H1 (cell line): ENCODE results near the gene LPCAT1. TPM values are rescaled to one million over a fixed set of nuclear protein-coding genes. Genes with fewer than 3 reads are reported as not detected.

Experiments
- CTCF ChIA-PET: fragments of 300-600 bp; sonication (Branson Sonifier 250); formaldehyde crosslinking; loops from one replicate; lab custom pipeline; 2021; ENCODE audit not compliant: partially characterized antibody; lab: Charles Lee
- POLR2A ChIA-PET: fragments of 300-600 bp; sonication (Branson Sonifier 250); formaldehyde crosslinking; loops from one replicate; lab custom pipeline; 2021; ENCODE audit warnings: inconsistent platforms; ENCODE audit not compliant: partially characterized antibody; lab: Charles Lee
- DNase-seq, 2 experiments: peaks; one replicate each; pipeline versions ENCODE4 v3.0.0 to v3.0.0-alpha.2; 2010 to 2022; ENCODE audit warnings: low spot score in 2 of 2, low read depth in 1 of 2, mixed read lengths in 1 of 2
- FAIRE-seq: peaks from 2 replicates; lab custom pipeline; 2011; peaks lifted over from hg19 to GRCh38; lab: Jason Lieb, UNC
- H2AFZ ChIP-seq: 2 replicates; pipeline ENCODE4 v1.8.1; 2012; ENCODE audit warnings: low read length, inconsistent platforms
- H2AK5ac ChIP-seq: 2 replicates; pipeline ENCODE4 v1.6.1; 2013; ENCODE audit warnings: low read depth, low read length
- H2BK120ac ChIP-seq: replicated peaks from 2 replicates; pipeline ENCODE3; 2013; ENCODE audit warnings: low read depth, low read length, inconsistent platforms
- H2BK12ac ChIP-seq: 2 replicates; pipeline ENCODE4 v1.6.1; 2013; ENCODE audit warnings: low read depth, low read length
- H2BK15ac ChIP-seq: 2 replicates; pipeline ENCODE4 v1.6.1; 2013; ENCODE audit warnings: low read length
- H2BK20ac ChIP-seq: 2 replicates; pipeline ENCODE4 v1.6.1; 2013; ENCODE audit warnings: low read length
- H2BK5ac ChIP-seq: 2 replicates; pipeline ENCODE4 v1.6.1; 2013; ENCODE audit warnings: low read depth, low read length
- H3K14ac ChIP-seq: 2 replicates; pipeline ENCODE4 v1.6.1; 2013; ENCODE audit warnings: inconsistent platforms; ENCODE audit not compliant: insufficient read length
- H3K18ac ChIP-seq: 2 replicates; pipeline ENCODE4 v1.6.1; 2013; ENCODE audit warnings: low read length; ENCODE audit errors: extremely low read depth
- H3K23ac ChIP-seq: 2 replicates; pipeline ENCODE4 v1.6.1; 2013; ENCODE audit warnings: inconsistent platforms; ENCODE audit not compliant: insufficient read length
- H3K23me2 ChIP-seq: 2 replicates; pipeline ENCODE4 v1.6.1; 2013; ENCODE audit warnings: low read depth, low read length
- H3K27ac ChIP-seq: 2 replicates; pipeline ENCODE4 v1.6.1; 2011; ENCODE audit warnings: low read depth, low read length, inconsistent platforms
- H3K27me3 ChIP-seq, 4 experiments: replicated peaks in 1 of 4; 1 replicate in 1 of 4; 2 replicates in 3 of 4; pipeline versions ENCODE4 v1.6.1 to v1.8.1; 2011 to 2013; ENCODE audit warnings: low read length in 3 of 4, mild to moderate bottlenecking in 3 of 4, inconsistent platforms in 2 of 4, mixed read lengths in 2 of 4, moderate library complexity in 1 of 4; ENCODE audit not compliant: control insufficient read depth in 3 of 4, insufficient read depth in 3 of 4; ENCODE audit errors: extremely low read depth in 1 of 4
- H3K36me3 ChIP-seq, 4 experiments: 2 replicates each; pipeline versions ENCODE4 v1.6.1 to v1.8.1; 2011 to 2013; ENCODE audit warnings: mild to moderate bottlenecking in 4 of 4, low read length in 3 of 4, moderate library complexity in 2 of 4, control low read depth in 1 of 4, inconsistent platforms in 1 of 4; ENCODE audit not compliant: insufficient read depth in 4 of 4, control insufficient read depth in 2 of 4
- H3K4ac ChIP-seq: replicated peaks from 2 replicates; pipeline ENCODE3; 2013; ENCODE audit warnings: low read length, low read depth, mixed read lengths, inconsistent platforms; ENCODE audit not compliant: insufficient read length
- H3K4me1 ChIP-seq, 4 experiments: replicated peaks in 1 of 4; 1 replicate in 1 of 4; 2 replicates in 3 of 4; pipeline versions ENCODE4 v1.6.1 to v1.8.1; 2011 to 2013; ENCODE audit warnings: low read length in 3 of 4, inconsistent platforms in 2 of 4, mixed read lengths in 1 of 4; ENCODE audit not compliant: insufficient read depth in 4 of 4, control insufficient read depth in 3 of 4
- H3K4me2 ChIP-seq, 2 experiments: 2 replicates each; pipeline versions ENCODE4 v1.6.1 to v1.8.1; 2011 to 2013; ENCODE audit warnings: low read depth in 2 of 2, low read length in 2 of 2, control low read depth in 1 of 2, inconsistent platforms in 1 of 2, mild to moderate bottlenecking in 1 of 2; ENCODE audit not compliant: insufficient read depth in 1 of 2
- H3K4me3 ChIP-seq, 4 experiments: fragments of 200-600, 300-600 bp in 1 of 4; sonication (generic), shearing (Covaris generic), sonication (Bioruptor Twin) in 1 of 4; 2 replicates each; pipeline versions ENCODE4 v1.5.1 to v1.8.1; 2011 to 2016; ENCODE audit warnings: low read length in 4 of 4, low read depth in 3 of 4, control low read depth in 2 of 4, inconsistent platforms in 2 of 4, mild to moderate bottlenecking in 2 of 4, mixed read lengths in 1 of 4, moderate library complexity in 1 of 4; ENCODE audit not compliant: insufficient read depth in 2 of 4; ENCODE audit errors: extremely low read depth in 1 of 4
- H3K56ac ChIP-seq: replicated peaks from 2 replicates; pipeline ENCODE3; 2013; ENCODE audit warnings: low read depth, mild to moderate bottlenecking, mixed read lengths, low read length, inconsistent platforms; ENCODE audit not compliant: insufficient read length
- H3K79me1 ChIP-seq: 2 replicates; pipeline ENCODE4 v1.6.1; 2013; ENCODE audit warnings: low read depth, low read length, control low read depth
- H3K79me2 ChIP-seq, 2 experiments: 2 replicates each; pipeline versions ENCODE4 v1.6.1 to v1.8.1; 2012 to 2013; ENCODE audit warnings: low read length in 2 of 2, mild to moderate bottlenecking in 2 of 2, inconsistent platforms in 1 of 2; ENCODE audit not compliant: insufficient read depth in 2 of 2, control insufficient read depth in 1 of 2
- H3K9ac ChIP-seq, 4 experiments: replicated peaks in 1 of 4; 1 replicate in 1 of 4; 2 replicates in 3 of 4; pipeline versions ENCODE4 v1.6.1 to v1.8.1; 2011 to 2013; ENCODE audit warnings: low read depth in 3 of 4, low read length in 3 of 4, control low read depth in 2 of 4, mild to moderate bottlenecking in 2 of 4, moderate library complexity in 2 of 4, inconsistent platforms in 1 of 4; ENCODE audit errors: extremely low read depth in 1 of 4
- H3K9me3 ChIP-seq, 2 experiments: 2 replicates each; pipeline versions ENCODE4 v1.6.1 to v1.8.1; 2012 to 2013; ENCODE audit warnings: mild to moderate bottlenecking in 2 of 2, moderate library complexity in 2 of 2, control low read depth in 1 of 2, inconsistent platforms in 1 of 2, low read depth in 1 of 2, low read length in 1 of 2, mixed read lengths in 1 of 2; ENCODE audit not compliant: insufficient read depth in 2 of 2
- H4K20me1 ChIP-seq, 2 experiments: replicated peaks in 1 of 2; 2 replicates each; pipeline versions ENCODE3 to v1.8.1; 2011 to 2013; ENCODE audit warnings: inconsistent platforms in 2 of 2, low read length in 2 of 2, mild to moderate bottlenecking in 1 of 2; ENCODE audit not compliant: insufficient read depth in 2 of 2, control insufficient read depth in 1 of 2
- H4K5ac ChIP-seq: 2 replicates; pipeline ENCODE4 v1.6.1; 2013; ENCODE audit warnings: low read length, low read depth, mixed read lengths, inconsistent platforms; ENCODE audit not compliant: insufficient read length
- H4K8ac ChIP-seq: 2 replicates; pipeline ENCODE4 v1.8.0; 2013; ENCODE audit warnings: mild to moderate bottlenecking, moderate library complexity, low read length, inconsistent platforms; ENCODE audit not compliant: insufficient read depth; ENCODE audit errors: extremely low read depth
- H4K91ac ChIP-seq: replicated peaks from 2 replicates; pipeline ENCODE3; 2013; ENCODE audit warnings: low read length, mixed read lengths, inconsistent platforms; ENCODE audit not compliant: insufficient read length
- ATF3 ChIP-seq: IDR thresholded peaks from 2 replicates; pipeline ENCODE4 v1.6.1; 2011; ENCODE audit warnings: low read depth, mild to moderate bottlenecking, low read length; ENCODE audit not compliant: insufficient read depth
- BRCA1 ChIP-seq: IDR thresholded peaks from 2 replicates; pipeline ENCODE4 v1.6.1; 2012; ENCODE audit warnings: low read depth, low read length, improper control_type of control experiment
- CEBPB ChIP-seq: IDR thresholded peaks from 2 replicates; pipeline ENCODE4 v1.6.1; 2012; ENCODE audit warnings: low read depth, low read length
- CTBP2 ChIP-seq: IDR thresholded peaks from 2 replicates; pipeline ENCODE4 v1.7.0; 2011; ENCODE audit warnings: borderline replicate concordance, mild to moderate bottlenecking, moderate library complexity, mixed read lengths, low read length; ENCODE audit not compliant: insufficient read depth, insufficient read length
- HDAC2 ChIP-seq, 2 experiments: fragments of 300-600 bp in 1 of 2; sonication (generic) in 1 of 2; IDR thresholded peaks; 2 replicates each; pipeline ENCODE4 v1.6.1; 2011 to 2012; ENCODE audit warnings: low read depth in 2 of 2, low read length in 2 of 2, mild to moderate bottlenecking in 2 of 2, moderate library complexity in 2 of 2, borderline replicate concordance in 1 of 2, inconsistent platforms in 1 of 2
- HDAC6 ChIP-seq: IDR thresholded peaks from one replicate; pipeline ENCODE4 v1.7.1; 2012; ENCODE audit warnings: low read depth, mild to moderate bottlenecking, inconsistent platforms, low read length, moderate library complexity
- MAFK ChIP-seq: IDR thresholded peaks from 2 replicates; pipeline ENCODE4 v1.6.1; 2012; ENCODE audit warnings: low read depth, mild to moderate bottlenecking, improper control_type of control experiment, low read length
- RAD21 ChIP-seq, 2 experiments: IDR thresholded peaks in 1 of 2; conservative IDR thresholded peaks in 1 of 2; 2 replicates each; pipeline ENCODE4 v1.6.1; 2011; ENCODE audit warnings: low read depth in 2 of 2, low read length in 2 of 2, improper control_type of control experiment in 1 of 2, inconsistent platforms in 1 of 2, mild to moderate bottlenecking in 1 of 2, moderate library complexity in 1 of 2
- RFX5 ChIP-seq: IDR thresholded peaks from 2 replicates; pipeline ENCODE4 v1.6.1; 2011; ENCODE audit warnings: low read depth, low read length, improper control_type of control experiment, borderline replicate concordance
- TCF12 ChIP-seq: IDR thresholded peaks from 2 replicates; pipeline ENCODE4 v1.6.1; 2011; ENCODE audit warnings: low read depth, mild to moderate bottlenecking, low read length
- WGBS, 2 experiments: shearing (Covaris generic) in 1 of 2; methylation state at CpG; one replicate each; pipeline versions ENCODE4 v1.1.6 to v1.1.7; 2013 to 2015; ENCODE audit warnings: low lambda C conversion rate in 2 of 2, mixed read lengths in 2 of 2, inconsistent platforms in 1 of 2, low coverage in 1 of 2, missing lambda C conversion rate in 1 of 2; ENCODE audit not compliant: insufficient replicate concordance in 2 of 2, insufficient coverage in 1 of 2, insufficient read length in 1 of 2; ENCODE audit errors: extremely low coverage in 1 of 2, missing lambda C conversion rate in 1 of 2; 5-methylcytosine and 5-hydroxymethylcytosine counted together
- polyA plus RNA-seq, 7 experiments: library from polyadenylated mRNA; depleted of rRNA in 3 of 7; stranded (reverse) in 5 of 7; unstranded in 2 of 7; fragments of >200 nt in 5 of 7; fragments of 200-250 nt in 2 of 7; gene quantifications; 1 replicate in 5 of 7; 2 replicates in 1 of 7; 4 replicates in 1 of 7; pipeline versions ENCODE4 v1.2.1 to v1.2.3, GENCODE V29; 2011 to 2013; ENCODE audit warnings: missing spikeins in 2 of 7, mixed read lengths in 2 of 7
- total RNA-seq: library from RNA; stranded (reverse); fragmentation: NEBNext Ultra II Directional; extraction: Animal tissue kit (Norgen Biotek cat#: 25700); gene quantifications from 2 replicates; pipeline ENCODE4 v1.2.1, GENCODE V29; 2021

LPCAT1 gene
- total and polyA plus RNA-seq, 2 of the 8 experiments (the other 6 are each of a cell fraction or from before 2014, with no cell fraction given): 107 to 260 TPM

DNA sequence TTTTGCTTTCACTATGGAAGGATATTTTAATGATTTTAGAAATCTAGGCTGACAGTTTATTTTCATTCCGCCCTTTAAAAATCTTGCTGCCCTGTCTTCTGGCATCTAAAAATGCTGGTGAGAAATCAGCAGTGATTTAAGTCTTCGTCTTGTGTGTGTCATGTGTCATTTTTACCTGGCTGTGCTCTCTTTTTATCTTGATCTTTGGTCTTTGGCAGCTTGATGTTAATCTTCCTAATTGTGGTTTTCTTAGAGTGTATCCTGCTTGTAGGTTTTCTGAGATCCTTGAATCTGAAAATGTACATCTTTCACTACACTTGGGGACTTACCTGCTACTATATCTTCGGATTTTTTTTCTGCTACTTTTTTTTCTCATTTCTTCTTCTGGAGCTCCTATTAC, 11.9 kb upstream of the LPCAT1 start:
- Histone ChIP-seq H3K14ac (no peak overlapping the region), H3K18ac (no peak overlapping the region), H3K56ac (no peak overlapping the region), H2AFZ (no peak overlapping the region), H3K27ac (no peak overlapping the region), H2BK12ac (no peak overlapping the region), H4K8ac (no peak overlapping the region), H2BK120ac (no peak overlapping the region), H4K20me1 (no peaks in the 10 kb centered on the region), H3K4me1 (no peaks in the 10 kb centered on the region), H3K4me3 (no peak overlapping the region), H3K23me2 (no peaks in the 10 kb centered on the region), H2BK5ac (no peak overlapping the region), H3K4me2 (no peak overlapping the region), H4K5ac (no peak overlapping the region), H3K79me1 (no peaks in the 10 kb centered on the region), H3K9ac (no peak overlapping the region), H2BK15ac (no peak overlapping the region), H3K4ac (no peak overlapping the region), H3K79me2 (no peaks in the 10 kb centered on the region), H2BK20ac (no peak overlapping the region), H2AK5ac (no peak overlapping the region), H3K23ac (no peak overlapping the region), H4K91ac (no peak overlapping the region), H3K27me3 (peaks cover 0 to 2% (median under 1%) of the 10 kb centered on the region in 4 experiments; a peak in 2 of 7 replicates), H3K36me3 (no peaks in the 10 kb centered on the region), H3K9me3 (peaks cover 0 to 5% of the 10 kb centered on the region in 2 experiments; a peak in 2 of 4 replicates)
- DNase-seq (no peak), FAIRE-seq (no peak)
- ChIA-PET POLR2A (interaction anchor here (1.8 kb wide), 1 partner anchor 10 kb away, joined by 5 read pairs; no protein-coding TSS in a partner anchor), CTCF (interaction anchor here (0.7 kb wide), 1 partner anchor 156 kb away, joined by 3 read pairs; no protein-coding TSS in a partner anchor)
- 77% methylated on average over 3 of the region's 3 CpGs; no CpG with 5 or more reads in 1 of the 2 experiments for WGBS, 2 experiments
- no peak for TF ChIP-seq HDAC2 (IDR thresholded peaks at IDR 0.05; ENCODE audit: borderline replicate concordance in 1 of 2, low read depth in 2 of 2, low read length in 2 of 2)
- no peak for TF ChIP-seq RAD21 (IDR thresholded peaks at IDR 0.05 in 1 of 2, conservative IDR thresholded peaks at IDR 0.05 in 1 of 2; ENCODE audit: low read depth in 2 of 2, low read length in 2 of 2)
- no peak for TF ChIP-seq CEBPB
- no peak for TF ChIP-seq ATF3
- no peak for TF ChIP-seq MAFK
- TF ChIP-seq CTBP2: no peak
- no peak for TF ChIP-seq HDAC6
- no peak for TF ChIP-seq BRCA1
- TF ChIP-seq RFX5: no peak
- TF ChIP-seq TCF12: no peak
